NCI-H2107 treated with DMSO at 0.1 percent for 48 hours (cell line): Measurements from ENCODE around the gene TVP23A.
A peak's percentile ranks its signal among the peaks of the same experiment; 100 is the strongest.
"Not testable (repeated sequence)": the region's sequence is repeated elsewhere in the genome, so short reads cannot be mapped to it uniquely, and the experiment has no call there.

Source experiments
- DNase-seq: peaks from one replicate; lab custom pipeline; 2025; ENCODE audit not compliant: unreplicated experiment; lab: John Stamatoyannopoulos, UW

The TVP23A gene

GRCh38 chr16:10752843-10753523 lies 65.6 kb downstream of the TVP23A start:
- DNase-seq: no peak

GRCh38 chr16:10751291-10751697 lies 67.3 kb downstream of the TVP23A start:
- no peak for DNase-seq

- no peak for DNase-seq
Measured at GRCh38 chr16:10750793-10751192, 67.8 kb downstream of the TVP23A start.

- DNase-seq: no peak
Measured at GRCh38 chr16:10745841-10746240, 72.8 kb downstream of the TVP23A start.

- peak; percentile 45 for DNase-seq
Measured at GRCh38 chr16:10744370-10745030, 74.1 kb downstream of the TVP23A start.

- DNase-seq: peak; percentile 92
Measured at GRCh38 chr16:10743610-10744369, 74.8 kb downstream of the TVP23A start, which contains the start of gene NUBP1. Gene NUBP1, plus strand, starts transcription at chr16:10743842. Its CDS starts 22 bp downstream, at chr16:10743864.

DNA sequence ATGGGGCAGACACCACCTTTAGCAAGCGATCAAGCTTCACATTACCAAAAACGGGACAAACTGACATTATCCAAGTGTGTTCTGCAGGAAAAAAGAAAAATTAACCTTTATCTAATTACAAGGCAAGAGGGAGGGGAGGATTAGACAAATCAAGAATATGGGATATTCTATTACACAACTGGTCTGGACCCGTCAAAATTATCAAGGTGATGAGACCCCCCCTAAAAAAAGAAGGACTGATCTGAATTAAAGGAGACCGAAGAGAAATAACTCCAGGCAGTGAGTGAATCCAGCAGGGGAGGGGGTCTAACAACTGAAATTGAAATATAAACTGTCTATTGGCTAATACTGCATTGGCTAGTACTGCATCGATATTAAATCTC lies 75.4 kb downstream of the TVP23A start:
- DNase-seq: no peak

- no peak for DNase-seq
Measured at GRCh38 chr16:10741844-10742243, 76.8 kb downstream of the TVP23A start.

DNA sequence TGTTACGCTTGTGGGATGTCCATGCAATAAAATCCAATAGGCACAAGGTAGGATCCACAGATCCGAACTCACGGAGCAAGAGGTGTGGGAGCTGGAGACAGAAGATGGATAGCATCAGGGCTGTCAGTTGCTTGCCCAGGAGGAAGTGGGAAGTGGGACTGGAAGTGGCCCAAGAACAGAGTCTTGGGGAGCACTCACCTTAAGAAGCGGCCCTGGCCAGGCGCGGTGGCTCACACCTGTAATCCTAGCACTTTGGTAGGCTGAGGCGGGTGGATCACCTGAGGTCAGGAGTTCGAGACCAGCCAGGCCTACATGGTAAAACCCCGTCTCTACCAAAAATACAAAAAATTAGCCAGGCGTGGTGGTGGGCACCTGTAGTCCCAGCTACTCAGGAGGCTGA lies 77.3 kb downstream of the TVP23A start:
- DNase-seq: not testable (repeated sequence)

DNA sequence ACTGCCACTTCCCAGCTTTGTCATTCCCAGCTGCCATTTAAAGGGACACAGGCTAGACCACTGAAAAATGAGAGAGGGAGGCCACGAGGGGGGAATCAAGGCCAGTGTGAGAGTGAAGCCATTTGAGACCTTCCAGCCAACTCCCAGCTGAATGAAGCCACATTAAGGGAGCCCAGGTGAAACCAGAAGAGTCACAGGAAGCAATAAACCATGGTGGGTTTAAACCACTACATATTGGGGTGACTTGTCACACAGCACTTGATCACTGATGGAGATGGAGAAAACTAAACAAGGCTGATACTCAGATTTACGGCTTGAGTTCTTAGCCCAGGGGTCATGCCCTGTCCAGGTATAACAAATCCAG lies 77.8 kb downstream of the TVP23A start:
- no peak for DNase-seq

DNA sequence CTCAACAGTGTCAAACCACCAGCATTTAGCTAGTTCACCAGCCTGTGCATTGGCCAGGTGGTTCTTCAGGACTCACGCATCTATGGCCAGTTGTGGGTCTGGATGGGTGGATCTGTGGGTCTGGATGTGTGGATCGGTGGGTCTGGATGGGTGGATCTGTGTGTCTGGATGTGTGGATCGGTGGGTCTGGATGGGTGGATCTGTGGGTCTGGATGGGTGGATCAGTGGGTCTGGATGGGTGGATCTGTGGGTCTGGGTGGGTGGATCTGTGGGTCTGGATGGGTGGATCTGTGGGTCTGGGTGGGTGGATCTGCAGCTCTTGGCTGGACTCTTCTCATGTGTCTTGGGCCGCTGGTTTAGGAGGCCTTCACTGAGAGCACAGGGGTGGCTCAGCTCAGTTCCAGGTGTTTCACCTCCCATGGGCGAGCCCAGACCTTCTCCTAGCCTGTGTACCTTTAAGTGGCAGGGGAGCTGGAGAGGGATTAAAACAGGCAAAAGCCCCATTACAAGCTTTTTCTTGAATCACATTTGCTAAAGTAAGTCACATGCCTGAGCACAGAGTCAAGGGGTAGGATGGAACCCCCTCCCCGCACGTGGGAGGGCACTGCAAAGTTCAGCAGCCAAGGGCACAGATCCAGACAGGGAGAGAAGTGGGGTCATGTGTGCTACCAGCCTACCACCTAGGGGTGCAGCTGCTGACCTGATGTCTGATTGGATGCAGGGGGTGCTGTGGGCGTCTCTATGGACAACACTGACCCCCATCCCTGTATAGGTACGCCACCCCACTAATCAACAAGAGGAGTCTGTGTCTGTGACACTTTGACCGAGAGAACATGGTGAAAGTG lies 78.4 kb downstream of the TVP23A start:
- no peak for DNase-seq

- DNase-seq: no peak
Measured at GRCh38 chr16:10738231-10739077, 80.1 kb downstream of the TVP23A start.

DNA sequence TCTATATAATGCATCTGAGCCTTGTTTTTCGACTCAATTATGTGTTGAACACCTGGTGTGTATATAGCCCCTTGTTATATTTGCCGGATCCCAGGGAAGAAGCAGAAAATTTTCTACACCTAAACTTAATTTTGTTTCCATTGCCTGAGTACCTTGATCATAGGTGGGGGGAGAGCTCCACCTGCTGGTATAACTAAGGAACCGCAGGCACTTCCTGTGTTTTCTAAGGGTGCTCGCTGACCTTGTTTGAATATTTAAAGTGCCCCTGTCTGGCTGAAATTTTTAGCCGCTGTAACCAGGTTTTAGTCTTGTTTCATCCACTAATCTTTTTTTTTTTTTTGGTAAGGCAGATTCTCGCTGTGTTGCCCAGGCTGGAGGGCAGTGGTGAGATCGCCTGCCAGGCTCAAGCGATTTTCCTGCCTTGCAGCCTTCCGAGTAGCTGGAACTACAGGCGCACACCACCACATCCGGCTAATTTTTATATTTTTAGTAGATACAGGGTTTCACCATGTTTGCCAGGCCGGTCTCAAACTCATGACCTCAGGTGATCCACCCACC lies 81.4 kb downstream of the TVP23A start:
- peak; percentile 62 for DNase-seq

DNA sequence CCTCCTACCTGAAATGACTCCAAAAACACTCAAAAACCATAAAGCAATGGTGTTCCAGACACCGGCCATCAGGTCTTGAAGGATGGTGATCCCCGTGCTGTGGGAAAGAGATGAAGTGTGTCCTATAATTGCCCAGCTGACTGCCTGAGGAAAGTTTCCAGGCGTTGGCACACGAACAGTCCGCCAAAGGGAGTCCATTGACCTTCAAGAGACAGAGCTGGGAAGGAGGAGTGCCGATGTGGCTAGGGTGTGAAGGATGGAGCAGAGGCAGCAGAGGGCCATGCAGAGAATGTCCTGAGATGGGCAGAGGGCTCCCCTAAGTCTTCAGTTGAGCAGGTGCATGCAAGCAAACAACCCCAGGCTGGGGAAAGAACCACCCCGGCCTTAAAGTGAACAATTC lies 86.8 kb downstream of the TVP23A start:
- DNase-seq: no peak

DNA sequence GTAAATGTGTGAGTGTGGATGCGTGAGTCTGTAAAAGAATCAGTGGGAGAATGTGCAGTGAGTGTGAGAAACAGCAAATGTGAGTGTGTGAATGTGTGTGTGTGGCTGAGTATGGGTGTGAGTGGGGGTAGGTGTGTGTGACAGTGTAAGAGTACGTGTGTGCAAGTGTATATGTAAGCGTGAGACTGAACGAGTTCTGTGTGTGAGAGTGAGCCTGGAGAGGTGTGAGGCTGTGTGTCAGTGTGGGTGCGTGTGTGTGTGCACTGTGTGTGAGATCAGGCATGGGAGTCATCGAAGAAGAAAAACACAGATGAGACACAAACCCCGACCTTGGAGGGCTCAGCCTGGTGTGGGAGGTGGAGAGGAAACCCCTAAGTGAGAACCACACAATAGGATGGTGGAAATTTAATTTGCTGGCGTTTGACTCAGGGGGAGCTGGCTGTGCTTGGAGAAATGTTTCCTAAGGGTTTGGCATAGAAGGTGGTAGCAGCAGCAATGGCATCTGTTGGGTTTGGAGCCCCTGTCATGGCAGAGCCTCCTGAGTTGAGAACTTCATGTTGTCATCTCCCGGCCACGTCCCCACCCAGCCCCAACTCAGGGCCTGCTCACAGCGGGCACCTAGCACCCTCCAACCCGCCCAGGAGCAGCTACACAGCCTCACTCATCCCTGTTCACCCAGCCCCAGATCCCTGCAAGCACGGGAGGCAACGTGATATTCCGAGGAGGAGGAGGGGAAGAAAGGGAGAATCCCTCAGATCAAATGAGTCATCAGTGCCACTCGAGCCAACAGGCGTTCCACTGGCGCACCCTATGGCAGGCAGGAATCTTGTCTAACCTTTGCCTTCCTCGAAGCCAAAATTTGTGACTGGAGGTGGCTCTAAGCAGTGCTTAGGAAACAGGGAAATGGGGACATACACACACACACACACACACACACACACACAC lies 89.2 kb downstream of the TVP23A start:
- DNase-seq: peak; percentile 69

DNA sequence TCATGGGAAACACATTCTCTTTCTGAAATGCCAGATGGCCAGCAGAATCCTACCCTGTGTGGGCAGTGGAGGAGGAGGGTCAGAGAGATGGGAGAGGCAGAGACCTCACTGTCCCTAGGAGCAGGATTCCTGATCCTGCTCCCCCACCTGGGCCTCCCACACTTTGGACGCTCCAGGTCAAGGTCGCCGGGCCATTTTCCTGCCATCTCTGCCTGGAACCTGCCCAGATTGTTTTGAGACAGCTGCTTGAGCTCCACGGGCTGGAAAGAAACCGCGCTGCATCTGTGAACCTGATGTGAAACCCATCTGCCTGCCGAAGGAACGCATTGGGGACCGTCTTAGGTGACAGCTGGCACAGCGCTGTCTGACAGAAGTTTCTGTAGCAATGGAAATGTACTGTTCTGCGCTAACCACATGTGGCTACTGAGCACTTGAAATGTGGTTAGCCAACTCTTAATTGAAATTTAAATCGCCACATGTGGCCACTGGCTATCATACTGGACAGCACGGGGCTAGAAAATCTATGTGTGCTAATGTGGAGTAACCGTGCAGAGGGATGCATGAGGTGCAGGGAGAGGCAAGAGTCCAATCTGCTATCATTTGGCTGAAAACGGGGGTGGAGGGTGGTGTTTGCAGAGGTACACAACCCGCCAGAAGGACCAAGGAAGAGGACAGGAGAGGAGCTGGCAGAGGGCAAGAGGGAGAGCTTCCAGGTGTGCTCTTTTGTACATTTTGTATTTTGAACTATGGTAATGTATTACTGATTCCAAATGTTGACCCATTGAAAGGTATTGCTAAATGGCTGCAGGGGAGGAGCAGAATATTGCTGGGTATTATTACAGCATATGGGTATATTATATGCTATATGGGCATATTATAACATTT lies 90.3 kb downstream of the TVP23A start:
- DNase-seq: no peak
